CD14-positive monocyte (primary cell): ENCODE data around the gene PCNT. TPM values are rescaled to one million over a fixed set of nuclear protein-coding genes. Genes with fewer than 3 reads are reported as not detected.
A peak's percentile ranks its signal among the peaks of the same experiment; 100 is the strongest.

ENCODE experiments used
- DNase-seq, 3 donors: peaks; one replicate each; pipeline ENCODE4 v3.0.0-alpha.2; 2011 to 2022
- H2AFZ ChIP-seq: 2 replicates; pipeline ENCODE4 v1.6.0; 2012; ENCODE audit warnings: mild to moderate bottlenecking, low read depth, low read length, inconsistent platforms; ENCODE audit not compliant: insufficient read depth, poor library complexity, severe bottlenecking
- H3K27ac ChIP-seq, 2 donors: 1 replicate in 1 of 2; 2 replicates in 1 of 2; pipeline ENCODE4 v1.5.1; 2012 to 2013; ENCODE audit warnings: low read length in 2 of 2, control low read depth in 1 of 2, inconsistent platforms in 1 of 2, low read depth in 1 of 2, mild to moderate bottlenecking in 1 of 2
- H3K27me3 ChIP-seq, 2 donors: one replicate each; pipeline versions ENCODE4 v1.6.0 to v1.6.1; 2011 to 2013; ENCODE audit warnings: low read length in 2 of 2; ENCODE audit not compliant: control insufficient read depth in 2 of 2, insufficient read depth in 2 of 2
- H3K36me3 ChIP-seq, 2 donors: replicated peaks in 1 of 2; 1 replicate in 1 of 2; 2 replicates in 1 of 2; pipeline versions ENCODE4 v1.5.1 to v1.6.1; 2012 to 2013; ENCODE audit warnings: low read length in 2 of 2, control low read depth in 1 of 2, inconsistent platforms in 1 of 2, mild to moderate bottlenecking in 1 of 2; ENCODE audit not compliant: insufficient read depth in 2 of 2, control insufficient read depth in 1 of 2
- H3K4me1 ChIP-seq, 2 donors: 1 replicate in 1 of 2; 2 replicates in 1 of 2; pipeline versions ENCODE4 v1.5.1 to v1.6.1; 2012 to 2013; ENCODE audit warnings: low read length in 2 of 2, control low read depth in 1 of 2, inconsistent platforms in 1 of 2, mild to moderate bottlenecking in 1 of 2, moderate library complexity in 1 of 2; ENCODE audit not compliant: insufficient read depth in 2 of 2, control insufficient read depth in 1 of 2
- H3K4me2 ChIP-seq: replicated peaks from 2 replicates; pipeline ENCODE3; 2012; ENCODE audit warnings: low read length, moderate library complexity, mild to moderate bottlenecking; ENCODE audit not compliant: poor library complexity, severe bottlenecking; ENCODE audit errors: extremely low read depth
- H3K4me3 ChIP-seq, 3 experiments: fragments of 200-600 bp in 1 of 3; sonication (generic) in 1 of 3; replicated peaks in 1 of 3; 1 replicate in 2 of 3; 2 replicates in 1 of 3; pipeline ENCODE4 v1.5.1; 2011 to 2013; ENCODE audit warnings: low read length in 3 of 3, mild to moderate bottlenecking in 3 of 3, control low read depth in 2 of 3, low read depth in 2 of 3, inconsistent platforms in 1 of 3, moderate library complexity in 1 of 3
- H3K79me2 ChIP-seq: 2 replicates; pipeline ENCODE4 v1.6.0; 2012; ENCODE audit warnings: mild to moderate bottlenecking, control low read depth, inconsistent platforms, low read length, moderate library complexity; ENCODE audit not compliant: insufficient read depth
- H3K9ac ChIP-seq: 2 replicates; pipeline ENCODE4 v1.6.0; 2017; ENCODE audit warnings: low read length, mild to moderate bottlenecking; ENCODE audit not compliant: insufficient read depth, poor library complexity, severe bottlenecking
- H3K9me3 ChIP-seq, 2 donors: replicated peaks in 1 of 2; 1 replicate in 1 of 2; 2 replicates in 1 of 2; pipeline versions ENCODE4 v1.5.1 to v1.6.1; 2012 to 2013; ENCODE audit warnings: low read length in 2 of 2, control low read depth in 1 of 2; ENCODE audit not compliant: control insufficient read depth in 1 of 2, insufficient read depth in 1 of 2
- H4K20me1 ChIP-seq: 2 replicates; pipeline ENCODE4 v1.6.0; 2012; ENCODE audit warnings: mild to moderate bottlenecking, low read length, control low read depth, moderate library complexity; ENCODE audit not compliant: insufficient read depth
- H3K27ac Mint-ChIP-seq, 7 donors: one replicate each; pipeline ENCODE4 v1.8.0; 2020; ENCODE audit warnings: mild to moderate bottlenecking in 7 of 7, mixed read lengths in 7 of 7, moderate library complexity in 6 of 7, inconsistent platforms in 2 of 7
- H3K27me3 Mint-ChIP-seq, 3 donors: one replicate each; pipeline ENCODE4 v1.8.0; 2021 to 2022; ENCODE audit warnings: low read depth in 3 of 3, mild to moderate bottlenecking in 3 of 3, mixed read lengths in 3 of 3, moderate library complexity in 3 of 3, inconsistent platforms in 1 of 3
- H3K36me3 Mint-ChIP-seq, 2 donors: one replicate each; pipeline ENCODE4 v1.8.0; 2020; ENCODE audit warnings: mixed read lengths in 2 of 2, inconsistent platforms in 1 of 2, mild to moderate bottlenecking in 1 of 2
- H3K4me1 Mint-ChIP-seq: one replicate; pipeline ENCODE4 v1.8.0; 2020; ENCODE audit warnings: mild to moderate bottlenecking, mixed read lengths
- H3K4me3 Mint-ChIP-seq, 2 donors: one replicate each; pipeline ENCODE4 v1.8.0; 2020; ENCODE audit warnings: mild to moderate bottlenecking in 2 of 2, mixed read lengths in 2 of 2, moderate library complexity in 1 of 2
- H3K9me3 Mint-ChIP-seq, 7 donors: one replicate each; pipeline ENCODE4 v1.8.0; 2020 to 2022; ENCODE audit warnings: mixed read lengths in 7 of 7, mild to moderate bottlenecking in 6 of 7, moderate library complexity in 6 of 7, inconsistent platforms in 2 of 7
- WGBS: methylation state at CpG from one replicate; pipeline ENCODE4 v1.1.5; 2013; ENCODE audit warnings: missing lambda C conversion rate; ENCODE audit not compliant: insufficient coverage; 5-methylcytosine and 5-hydroxymethylcytosine counted together
- intact Hi-C, 2 donors: fragments of 100-400 bp; cut with micrococcal nuclease; formaldehyde crosslinking; loops; one replicate each; pipeline versions ENCODE4 v1.15.0 to v1.15.1; 2023
- polyA plus RNA-seq, 3 donors: library from polyadenylated mRNA; depleted of rRNA in 1 of 3; unstranded in 2 of 3; stranded (reverse) in 1 of 3; fragments of 300-500 nt in 2 of 3; fragments of >200 nt in 1 of 3; fragmentation: Illumina TruSeq in 2 of 3; gene quantifications; 1 replicate in 2 of 3; 2 replicates in 1 of 3; pipeline ENCODE4 v1.2.3, GENCODE V29; 2012 to 2021
- TF ChIP-seq, protein P1 (sequence below): fragments of 200-600 bp; IDR thresholded peaks from one replicate; pipeline ENCODE4 v1.8.0; 2022; ENCODE audit warnings: antibody characterized with exemption, mild to moderate bottlenecking

The PCNT gene
- polyA plus RNA-seq, 3 donors: 4.2 to 16.3 (median 5.1) TPM

DNA sequence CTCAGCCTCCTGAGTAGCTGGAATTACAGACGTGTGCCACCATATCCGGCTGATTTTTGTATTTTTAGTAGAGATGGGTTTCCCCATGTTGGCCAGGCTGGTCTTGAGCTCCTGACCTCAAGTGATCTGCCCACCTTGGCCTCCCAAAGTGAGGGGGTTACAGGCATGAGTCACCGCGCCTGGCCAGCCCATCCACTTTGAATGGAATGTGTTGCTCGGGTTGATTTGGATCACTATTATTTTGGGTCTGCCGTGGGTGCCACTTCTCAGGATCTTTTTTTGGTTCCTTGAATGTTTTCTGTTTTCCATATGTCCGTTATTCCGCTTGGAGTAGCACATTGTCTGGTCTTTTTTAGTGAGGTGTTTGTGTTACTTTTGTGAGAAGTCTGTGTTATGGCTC is 17.0 kb downstream of the PCNT start:
- Mint-ChIP-seq H3K27ac (peak overlapping the region in 1 of 7 donors; percentile 42), H3K9me3 (no peaks in the 10 kb centered on the region), H3K4me1 (no peaks in the 10 kb centered on the region), H3K4me3 (no peak overlapping the region), H3K27me3 (peaks cover 0 to 1% (median 0%) of the 10 kb centered on the region in 3 donors), H3K36me3 (peaks cover 54 to 88% of the 10 kb centered on the region in 2 donors)
- H3K9ac ChIP-seq: no peak overlapping the region
- intact Hi-C loops: no loop called here
- H4K20me1 ChIP-seq: no peaks in the 10 kb centered on the region
- TF ChIP-seq, protein P1, sequence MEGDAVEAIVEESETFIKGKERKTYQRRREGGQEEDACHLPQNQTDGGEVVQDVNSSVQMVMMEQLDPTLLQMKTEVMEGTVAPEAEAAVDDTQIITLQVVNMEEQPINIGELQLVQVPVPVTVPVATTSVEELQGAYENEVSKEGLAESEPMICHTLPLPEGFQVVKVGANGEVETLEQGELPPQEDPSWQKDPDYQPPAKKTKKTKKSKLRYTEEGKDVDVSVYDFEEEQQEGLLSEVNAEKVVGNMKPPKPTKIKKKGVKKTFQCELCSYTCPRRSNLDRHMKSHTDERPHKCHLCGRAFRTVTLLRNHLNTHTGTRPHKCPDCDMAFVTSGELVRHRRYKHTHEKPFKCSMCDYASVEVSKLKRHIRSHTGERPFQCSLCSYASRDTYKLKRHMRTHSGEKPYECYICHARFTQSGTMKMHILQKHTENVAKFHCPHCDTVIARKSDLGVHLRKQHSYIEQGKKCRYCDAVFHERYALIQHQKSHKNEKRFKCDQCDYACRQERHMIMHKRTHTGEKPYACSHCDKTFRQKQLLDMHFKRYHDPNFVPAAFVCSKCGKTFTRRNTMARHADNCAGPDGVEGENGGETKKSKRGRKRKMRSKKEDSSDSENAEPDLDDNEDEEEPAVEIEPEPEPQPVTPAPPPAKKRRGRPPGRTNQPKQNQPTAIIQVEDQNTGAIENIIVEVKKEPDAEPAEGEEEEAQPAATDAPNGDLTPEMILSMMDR: no peak
- no peaks in the 10 kb centered on the region for H3K4me1 ChIP-seq
- peaks cover 26% of the 10 kb centered on the region for H3K79me2 ChIP-seq
- no peak overlapping the region for H3K4me2 ChIP-seq
- H3K27ac ChIP-seq: no peak overlapping the region
- WGBS: 100% methylated on average over 5 of the region's 8 CpGs
- peaks cover 34 to 81% of the 10 kb centered on the region in 2 donors for H3K36me3 ChIP-seq
- no peak for DNase-seq
- H2AFZ ChIP-seq: no peak overlapping the region
- H3K27me3 ChIP-seq: no peaks in the 10 kb centered on the region
- no peaks in the 10 kb centered on the region for H3K9me3 ChIP-seq
- H3K4me3 ChIP-seq: no peak overlapping the region

- no peak overlapping the region for H3K9ac ChIP-seq
- no peak overlapping the region for H3K27ac ChIP-seq
- TF ChIP-seq, protein P1: no peak
- WGBS: 99% methylated on average over 18 of the region's 20 CpGs
- no peaks in the 10 kb centered on the region for H3K4me1 Mint-ChIP-seq
- H3K36me3 ChIP-seq: peaks cover 47 to 81% of the 10 kb centered on the region in 2 donors
- intact Hi-C loops: no loop called here
- no peaks in the 10 kb centered on the region for H3K9me3 ChIP-seq
- H3K27ac Mint-ChIP-seq: peak overlapping the region in 1 of 7 donors; percentile 32
- peaks cover 0 to 1% (median 0%) of the 10 kb centered on the region in 3 donors for H3K27me3 Mint-ChIP-seq
- H3K4me2 ChIP-seq: no peak overlapping the region
- no peaks in the 10 kb centered on the region for H4K20me1 ChIP-seq
- H3K27me3 ChIP-seq: no peaks in the 10 kb centered on the region
- H3K4me3 ChIP-seq: no peak overlapping the region
- H3K4me1 ChIP-seq: no peaks in the 10 kb centered on the region
- H3K9me3 Mint-ChIP-seq: no peaks in the 10 kb centered on the region
- H3K36me3 Mint-ChIP-seq: peaks cover 59 to 88% of the 10 kb centered on the region in 2 donors
- H2AFZ ChIP-seq: no peak overlapping the region
- no peak for DNase-seq
- H3K79me2 ChIP-seq: peaks cover 26% of the 10 kb centered on the region
- H3K4me3 Mint-ChIP-seq: no peak overlapping the region
These were observed 20.4 kb downstream of the PCNT start for GRCh38 chr21:46344219-46344915.
